GM19099 (cell line): ENCODE measurements around the gene MPHOSPH6.
A peak's percentile ranks its signal among the peaks of the same experiment; 100 is the strongest.

Experiments used
- POLR2A ChIP-seq: IDR thresholded peaks from 3 replicates; pipeline ENCODE4 v1.6.1; 2011; ENCODE audit warnings: low read depth; ENCODE audit not compliant: insufficient read length; ENCODE audit errors: extremely low read depth

MPHOSPH6 gene, protein sequence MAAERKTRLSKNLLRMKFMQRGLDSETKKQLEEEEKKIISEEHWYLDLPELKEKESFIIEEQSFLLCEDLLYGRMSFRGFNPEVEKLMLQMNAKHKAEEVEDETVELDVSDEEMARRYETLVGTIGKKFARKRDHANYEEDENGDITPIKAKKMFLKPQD

DNA sequence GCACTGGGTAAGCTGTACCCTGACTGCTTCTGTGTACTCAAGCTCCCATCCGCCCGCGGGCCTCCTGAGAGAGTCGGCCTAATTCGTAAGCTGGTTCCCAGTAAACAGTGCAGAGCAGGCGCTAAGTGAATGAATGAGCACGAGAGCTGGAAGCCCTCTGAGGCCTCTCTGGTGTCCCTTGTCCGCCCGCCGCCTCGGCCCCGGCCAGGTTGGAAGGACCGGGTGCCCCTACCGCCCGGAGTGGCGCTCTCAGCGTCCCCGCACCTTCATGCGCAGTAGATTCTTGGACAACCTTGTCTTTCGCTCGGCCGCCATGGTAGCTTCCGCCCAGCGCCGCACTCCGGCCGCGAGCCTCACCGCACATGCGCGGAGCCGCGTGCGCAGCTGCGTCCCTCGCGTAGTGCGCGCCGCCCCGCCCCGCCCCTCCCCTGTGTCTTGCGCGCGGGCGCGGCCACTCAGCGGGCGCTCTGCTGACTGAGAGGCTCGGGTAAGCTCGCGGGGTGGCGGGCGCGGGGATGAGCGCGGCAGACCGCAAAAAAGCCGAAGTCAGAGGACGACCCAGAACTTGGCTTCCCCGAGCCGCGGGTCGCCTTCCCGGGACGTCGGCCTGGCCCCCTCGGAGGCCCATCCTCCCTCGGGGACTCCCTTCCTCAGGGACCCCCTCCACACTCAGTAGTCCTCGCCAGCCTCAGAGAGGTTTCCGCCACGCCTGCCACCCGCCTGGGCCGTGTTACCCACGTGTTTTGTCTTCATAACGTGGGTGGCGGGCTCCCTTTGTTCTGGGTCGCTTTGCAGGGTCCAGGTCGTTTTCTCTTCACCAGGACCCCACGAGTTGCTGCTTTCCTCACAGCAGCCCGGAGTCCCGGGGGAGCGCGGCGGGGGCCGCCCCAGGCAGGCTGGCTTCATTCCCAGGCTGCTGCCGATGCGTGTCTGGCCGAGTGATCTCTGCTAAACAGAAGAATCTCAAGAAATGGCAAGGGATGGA lies at the start of gene MPHOSPH6:
TSS of gene MPHOSPH6 (minus strand) at position 364 of the 985 bp plus-strand sequence. CDS start at position 315, 49 bp downstream.
- peak; percentile 81 for TF ChIP-seq POLR2A

DNA sequence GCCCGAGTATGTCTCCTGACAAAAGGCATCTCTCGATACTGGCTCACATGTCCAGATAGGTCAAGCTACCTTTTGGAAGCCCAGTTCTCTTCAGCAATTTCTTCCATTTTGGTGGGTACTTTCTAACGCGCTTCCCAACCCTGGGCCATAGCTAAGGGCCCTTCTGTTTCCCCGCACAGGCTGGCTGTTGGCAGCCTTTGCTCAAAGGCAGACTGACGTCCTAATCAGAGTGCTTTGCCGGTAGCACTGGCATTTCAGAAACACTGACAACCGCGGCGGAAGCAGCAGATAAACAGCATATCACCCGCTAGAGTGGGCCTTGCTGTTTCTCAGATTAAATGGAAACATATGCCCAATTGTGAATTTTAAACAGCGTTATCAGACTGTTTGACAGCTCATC lies 49.3 kb upstream of the MPHOSPH6 start:
- TF ChIP-seq POLR2A, result no peak

DNA sequence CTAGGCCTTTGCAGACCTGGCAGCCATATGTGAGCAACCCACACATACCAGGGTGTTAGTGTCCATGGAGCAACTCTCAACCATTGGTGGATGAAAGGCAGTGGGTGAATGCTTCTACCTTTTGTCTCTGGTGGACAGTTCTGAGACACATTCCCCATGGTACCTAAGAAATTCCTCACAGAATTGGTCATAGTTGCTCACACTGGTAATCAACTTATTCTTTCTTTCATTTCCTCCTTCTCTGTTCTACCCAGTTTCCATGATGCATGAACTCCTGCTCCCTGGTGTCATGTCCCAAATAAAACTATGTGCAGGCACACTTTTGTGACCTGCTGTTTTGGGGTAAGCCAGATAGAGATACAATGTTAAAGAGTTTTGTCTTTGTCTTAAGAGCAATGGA lies 33.2 kb upstream of the MPHOSPH6 start:
- no peak for TF ChIP-seq POLR2A

DNA sequence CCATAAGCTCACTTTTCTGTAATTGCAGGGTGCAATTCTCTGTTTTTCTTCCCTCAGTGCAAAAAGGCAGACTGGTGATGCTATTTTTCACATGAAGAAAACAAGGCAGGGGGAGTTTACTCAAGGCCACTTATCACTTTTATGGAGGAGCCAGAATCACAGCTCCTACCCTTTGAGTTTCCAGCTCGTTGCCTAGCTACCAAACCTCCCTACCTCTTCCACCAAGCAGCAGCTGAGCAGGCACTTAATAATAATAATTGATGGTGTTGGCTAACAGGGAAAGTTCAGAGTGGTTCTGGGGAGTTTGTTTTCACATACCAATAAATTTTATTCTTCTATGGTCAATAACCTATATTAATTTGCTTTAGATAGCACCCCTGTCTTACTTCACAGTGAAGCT lies 31.9 kb upstream of the MPHOSPH6 start:
- TF ChIP-seq POLR2A, result no peak

DNA sequence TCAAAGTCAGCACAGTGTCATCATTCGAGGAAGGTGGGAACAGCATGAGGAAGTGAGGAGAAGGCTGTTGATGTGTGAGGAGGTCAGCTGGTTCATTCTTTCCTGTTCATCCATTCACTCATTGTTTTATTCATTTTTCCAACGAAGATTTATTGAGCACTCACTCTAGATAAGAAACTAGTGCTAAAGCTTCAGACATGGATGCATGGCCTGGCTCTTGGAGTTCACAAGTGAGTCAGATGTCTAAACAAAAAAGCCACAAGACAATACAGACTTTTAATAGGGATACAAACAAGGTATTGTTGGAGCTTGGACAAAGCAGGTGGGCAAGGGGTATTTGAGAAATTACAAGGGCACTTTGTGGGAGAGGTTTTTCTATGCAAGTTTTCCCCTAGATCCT lies 31.3 kb upstream of the MPHOSPH6 start:
- no peak for TF ChIP-seq POLR2A

DNA sequence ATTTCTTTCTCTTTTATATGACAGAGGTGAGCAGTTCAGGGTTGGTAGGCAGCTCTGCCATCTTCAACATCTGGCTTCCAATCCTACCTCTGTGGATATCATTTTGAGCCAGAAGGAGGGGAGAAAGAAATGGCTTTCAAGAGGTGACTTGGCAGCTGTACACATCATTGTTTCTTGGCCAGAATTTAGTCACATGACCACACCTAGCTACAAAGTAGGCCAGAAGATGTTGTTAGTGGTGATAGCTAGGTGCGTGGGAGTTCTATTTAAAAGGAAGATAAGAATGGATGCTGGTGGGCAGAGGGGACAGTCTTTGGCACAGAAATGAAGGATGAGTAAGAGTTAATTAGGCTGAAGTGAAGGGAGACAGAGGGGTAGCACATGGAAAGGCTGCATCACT lies 29.2 kb upstream of the MPHOSPH6 start:
- no peak for TF ChIP-seq POLR2A

DNA sequence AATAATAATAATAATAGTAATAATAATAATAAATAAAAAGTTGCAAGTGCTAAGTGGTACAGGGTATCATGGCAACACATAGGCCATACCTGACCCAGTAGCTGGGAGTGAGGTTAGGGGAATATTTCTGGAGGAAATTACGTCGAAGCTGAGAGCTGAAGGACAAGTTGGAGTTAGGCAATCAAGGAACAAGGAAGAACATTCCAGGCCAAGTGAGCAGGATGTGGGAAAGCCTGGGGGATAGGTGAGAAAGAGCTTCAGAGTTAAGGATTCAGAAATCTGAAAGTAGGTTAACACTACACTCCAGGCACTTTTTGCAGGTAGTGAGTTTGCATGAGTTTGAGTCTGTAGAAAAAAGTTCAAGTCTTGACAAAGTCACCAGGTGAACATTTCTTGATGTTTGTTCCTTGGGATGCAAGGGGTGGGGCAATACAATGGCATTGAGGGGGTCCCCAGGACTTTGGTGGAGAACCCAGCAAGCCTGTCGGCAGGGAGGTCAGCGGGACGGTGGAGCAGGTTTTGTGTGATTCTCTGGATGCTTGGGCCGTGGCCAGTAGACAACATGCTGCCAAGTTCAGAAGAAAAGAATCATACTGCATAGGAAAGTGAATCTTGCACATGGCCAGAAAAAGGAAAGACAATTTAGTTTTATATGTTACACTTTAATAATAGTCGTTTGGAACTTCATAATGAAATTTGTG lies 27.7 kb upstream of the MPHOSPH6 start:
- TF ChIP-seq POLR2A, result no peak

DNA sequence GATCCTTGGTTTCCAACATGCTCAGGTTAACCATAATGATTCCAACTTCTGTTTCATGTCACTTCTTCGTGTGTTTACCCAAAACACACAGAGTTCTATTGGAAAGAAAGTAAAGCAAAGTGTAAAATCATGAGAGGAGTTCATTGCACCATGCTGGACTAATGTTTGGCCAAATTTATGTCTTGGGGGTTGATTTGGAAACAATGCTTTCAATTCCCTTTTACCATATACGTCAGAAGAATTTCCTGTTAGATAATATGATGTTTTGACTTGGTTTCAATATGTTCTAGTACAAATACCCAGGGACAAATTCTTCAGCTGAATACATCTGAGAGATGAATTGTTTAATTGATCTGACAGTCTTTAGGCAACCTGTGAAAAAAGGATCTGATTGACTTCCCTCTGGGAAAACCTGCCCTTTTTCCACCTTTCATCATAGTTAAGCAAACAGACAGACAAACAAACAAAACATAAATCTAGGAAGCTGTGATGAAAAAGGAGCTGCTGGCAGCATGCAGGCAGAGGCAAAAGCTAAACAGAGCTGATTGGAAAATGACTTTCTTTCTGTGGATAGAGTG lies 26.0 kb upstream of the MPHOSPH6 start:
- TF ChIP-seq POLR2A, result no peak

DNA sequence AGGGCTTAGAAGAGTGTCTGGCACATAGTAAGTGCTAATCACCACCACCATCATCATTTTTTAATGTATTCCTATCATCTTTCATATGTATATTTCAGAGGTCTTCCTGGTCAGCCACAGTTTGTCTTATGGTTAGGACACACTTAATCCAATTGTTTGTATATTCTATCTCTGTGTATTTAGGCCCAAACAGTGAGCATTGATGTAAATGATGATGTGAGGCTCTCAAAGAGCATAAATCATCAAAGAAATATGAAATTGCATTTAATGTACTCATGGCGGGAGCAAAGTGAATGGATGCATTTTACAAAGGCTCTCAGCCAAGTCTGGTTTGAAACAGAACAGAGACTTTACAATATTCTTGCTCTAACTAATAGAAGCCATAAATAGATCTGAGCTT lies 24.1 kb upstream of the MPHOSPH6 start:
- no peak for TF ChIP-seq POLR2A

DNA sequence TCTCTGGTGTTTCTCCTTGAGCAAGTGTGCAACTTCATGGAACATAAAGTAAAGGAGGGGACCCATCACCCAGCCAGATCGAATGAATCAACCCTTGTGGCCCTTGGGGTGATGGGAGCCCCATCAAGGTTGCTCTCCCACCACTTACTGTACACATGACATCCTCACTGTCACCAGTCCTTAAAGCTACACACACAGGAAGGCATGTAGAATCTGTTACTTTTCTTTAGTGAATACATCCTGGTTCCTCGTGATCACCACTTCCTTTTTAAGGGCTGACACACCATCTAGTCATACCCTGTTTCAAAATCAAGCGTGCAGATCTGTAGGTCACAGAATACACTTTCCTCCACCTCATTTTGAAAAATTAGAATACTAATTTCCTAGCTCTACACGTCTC lies 22.6 kb upstream of the MPHOSPH6 start:
- TF ChIP-seq POLR2A, result no peak

DNA sequence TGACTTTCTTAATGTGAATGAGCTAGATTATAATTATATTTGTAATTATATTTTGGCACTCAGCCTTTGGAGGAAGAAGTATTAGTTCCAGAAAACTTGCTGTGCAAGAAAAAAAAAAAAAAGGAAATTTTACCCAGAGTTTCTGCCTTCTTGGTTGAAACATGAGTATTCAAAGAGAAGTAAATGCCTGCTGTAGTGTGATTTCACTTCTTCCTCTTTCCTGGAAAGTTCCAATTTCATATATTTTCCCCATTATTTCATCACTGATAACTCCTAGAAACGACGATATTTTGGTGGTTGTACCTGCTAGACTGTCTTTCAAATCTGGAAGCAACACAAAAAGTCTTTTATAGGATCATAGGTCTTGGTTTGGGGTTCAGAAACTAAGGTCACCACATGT lies 20.4 kb upstream of the MPHOSPH6 start:
- no peak for TF ChIP-seq POLR2A

DNA sequence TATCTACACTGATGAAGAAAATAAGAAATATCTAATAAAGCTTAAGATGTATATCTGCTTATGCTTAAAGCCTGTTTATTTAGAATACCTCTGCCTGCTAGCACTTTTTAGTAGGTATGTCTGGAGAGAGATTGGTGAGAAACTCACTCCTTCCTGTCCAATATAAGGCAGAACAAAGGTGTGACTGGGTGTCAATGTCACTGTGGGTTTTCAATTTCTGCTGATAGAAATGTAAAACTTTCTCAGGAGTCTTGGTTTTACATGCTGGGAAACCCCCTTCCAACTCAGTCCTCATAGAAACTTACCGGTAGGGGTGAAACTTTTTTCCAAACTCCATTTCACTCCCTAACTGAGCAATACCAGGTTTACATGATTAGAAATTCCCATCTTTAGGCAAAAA lies 17.8 kb upstream of the MPHOSPH6 start:
- TF ChIP-seq POLR2A, result no peak

DNA sequence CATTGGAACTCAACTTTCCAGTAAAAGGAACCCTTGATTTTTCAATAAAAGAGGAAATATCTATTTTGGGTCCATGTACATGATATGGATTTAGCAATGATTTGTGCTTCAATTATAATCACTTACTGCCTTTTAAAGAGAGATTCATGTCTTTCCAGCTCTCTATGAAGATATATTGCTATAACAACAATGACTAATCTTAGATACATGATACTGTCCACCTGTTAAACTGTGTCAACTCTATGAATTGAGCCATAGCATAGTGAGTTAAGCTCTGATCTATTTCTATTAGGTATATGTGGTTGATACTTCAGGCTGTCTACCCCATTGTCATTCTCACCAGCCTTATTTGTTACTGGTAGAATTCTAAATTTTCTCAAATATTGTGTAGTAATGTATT lies 15.0 kb upstream of the MPHOSPH6 start:
- no peak for TF ChIP-seq POLR2A

DNA sequence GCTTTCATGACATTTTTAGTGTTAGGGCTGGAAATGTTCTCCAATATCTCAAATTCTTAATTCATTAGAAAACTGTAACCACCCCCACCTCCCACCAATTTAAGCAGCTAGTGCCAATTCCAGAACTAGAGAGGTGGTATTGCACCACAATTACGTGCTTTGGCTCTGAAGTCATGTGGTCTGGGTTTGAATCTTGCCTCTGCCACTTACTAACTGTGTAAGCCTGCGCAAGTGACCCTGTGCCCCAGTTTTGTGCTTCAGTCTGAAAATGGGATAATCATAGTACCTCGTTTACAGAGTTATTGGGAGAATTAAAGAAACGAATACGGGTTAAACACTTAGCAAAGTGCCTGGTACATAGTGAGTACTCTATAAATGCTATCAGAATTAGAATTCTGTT lies 14.2 kb upstream of the MPHOSPH6 start:
- TF ChIP-seq POLR2A, result no peak

DNA sequence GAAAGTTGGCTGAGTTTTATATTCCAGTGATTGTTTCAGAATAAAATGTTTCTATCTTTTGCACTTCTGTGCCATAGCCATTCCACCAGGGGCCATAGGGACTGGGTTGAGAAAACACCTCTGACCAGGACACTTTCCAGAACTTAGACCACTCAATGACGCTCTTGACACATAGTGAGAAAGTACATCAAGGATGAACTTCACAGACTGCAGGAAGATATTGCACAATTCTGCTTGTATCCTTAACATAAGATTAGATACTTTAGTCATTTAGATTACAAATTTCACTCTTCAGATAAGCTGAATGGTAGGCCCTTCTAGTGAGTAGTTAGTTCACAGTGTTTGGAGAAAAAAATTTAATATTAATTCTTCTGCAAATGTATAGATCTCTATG lies 13.0 kb upstream of the MPHOSPH6 start:
- TF ChIP-seq POLR2A, result no peak

DNA sequence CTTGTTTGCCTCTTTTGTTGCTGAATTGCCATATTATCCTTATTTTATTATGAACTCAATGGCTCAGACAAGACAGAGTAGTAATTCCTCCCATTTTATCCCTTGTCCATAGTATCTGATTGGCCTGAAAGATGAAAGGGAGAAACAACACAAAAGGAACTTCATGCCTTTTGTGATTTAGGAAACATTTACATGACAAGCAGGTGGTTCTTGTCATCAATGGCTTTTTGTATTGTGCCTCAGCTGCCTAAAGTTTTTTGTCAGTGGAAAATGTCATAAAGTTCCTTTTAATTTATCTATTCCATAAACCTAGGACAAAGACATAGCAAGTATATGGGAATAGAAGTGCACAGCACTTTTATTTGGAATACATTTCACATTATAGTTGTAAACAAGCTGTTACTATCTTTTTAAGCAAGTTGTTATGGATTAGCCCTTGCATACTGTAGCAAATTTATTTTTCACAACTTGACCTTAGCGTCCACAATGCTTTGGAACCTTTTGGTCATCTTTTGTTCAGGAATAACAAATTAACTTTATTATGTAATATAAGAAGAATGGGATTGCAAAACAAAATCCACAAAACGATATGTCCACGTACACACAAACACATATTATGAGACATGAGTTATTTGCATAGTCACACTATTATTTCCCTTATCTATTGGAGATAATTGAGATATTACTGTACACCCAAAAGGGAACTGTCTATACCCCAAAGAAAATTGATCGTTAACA lies 12.4 kb upstream of the MPHOSPH6 start:
- no peak for TF ChIP-seq POLR2A
